GM18505 (cell line): ENCODE measurements around the gene PANX1.
"Not testable (repeated sequence)": the region's sequence is repeated elsewhere in the genome, so short reads cannot be mapped to it uniquely, and the experiment has no call there.

Source experiments
- ATAC-seq: cut with Tn5 transposase; IDR thresholded peaks from one replicate; pipeline ENCODE4 v1.9.1; 2021; ENCODE audit not compliant: unreplicated experiment
- POLR2A ChIP-seq: IDR thresholded peaks from 4 replicates; pipeline ENCODE4 v1.6.1; 2011; ENCODE audit warnings: borderline replicate concordance; ENCODE audit not compliant: insufficient read depth, insufficient read length; ENCODE audit errors: extremely low read depth

The PANX1 gene

GRCh38 chr11:94112206-94112953 lies 16.3 kb upstream of the PANX1 start:
- ATAC-seq = no peak
- TF ChIP-seq POLR2A = no peak

- no peak for ATAC-seq
- TF ChIP-seq POLR2A = no peak
These were observed 11.5 kb upstream of the PANX1 start for GRCh38 chr11:94117197-94117574.

- no peak for ATAC-seq
- TF ChIP-seq POLR2A = no peak
These were observed 10.8 kb upstream of the PANX1 start for GRCh38 chr11:94117871-94118270.

- ATAC-seq = not testable (repeated sequence)
These were observed 9.0 kb upstream of the PANX1 start for GRCh38 chr11:94119676-94120075.

GRCh38 chr11:94120516-94120915 lies 8.1 kb upstream of the PANX1 start:
- not testable (repeated sequence) for ATAC-seq

- TF ChIP-seq POLR2A = no peak
- ATAC-seq = no peak
These were observed 7.7 kb upstream of the PANX1 start for GRCh38 chr11:94120946-94121345.

GRCh38 chr11:94125407-94126115 lies 3.1 kb upstream of the PANX1 start:
- ATAC-seq = no peak
- TF ChIP-seq POLR2A = no peak

GRCh38 chr11:94127638-94128037 lies 1.0 kb upstream of the PANX1 start:
- TF ChIP-seq POLR2A = no peak
- ATAC-seq = no peak

- peak; percentile 22 for ATAC-seq
- TF ChIP-seq POLR2A = no peak
These were observed 323 bp upstream of the PANX1 start for GRCh38 chr11:94128291-94128745.

- no peak for TF ChIP-seq POLR2A
- ATAC-seq = no peak
These were observed 1.1 kb downstream of the PANX1 start for GRCh38 chr11:94129512-94130297.

GRCh38 chr11:94130298-94131046 lies 1.8 kb downstream of the PANX1 start:
- no peak for ATAC-seq
- no peak for TF ChIP-seq POLR2A

GRCh38 chr11:94131047-94131717 lies 2.5 kb downstream of the PANX1 start:
- no peak for TF ChIP-seq POLR2A
- no peak for ATAC-seq

- ATAC-seq = no peak
- TF ChIP-seq POLR2A = no peak
These were observed 3.1 kb downstream of the PANX1 start for GRCh38 chr11:94131718-94132115.

- TF ChIP-seq POLR2A = no peak
These were observed 3.5 kb downstream of the PANX1 start for GRCh38 chr11:94132152-94132558.

More at GRCh38 chr11:94132152-94132558, 3.5 kb downstream of the PANX1 start:
- no peak for ATAC-seq
